ENCODE measurements around the gene MIF4GD.

Gene MIF4GD

DNA sequence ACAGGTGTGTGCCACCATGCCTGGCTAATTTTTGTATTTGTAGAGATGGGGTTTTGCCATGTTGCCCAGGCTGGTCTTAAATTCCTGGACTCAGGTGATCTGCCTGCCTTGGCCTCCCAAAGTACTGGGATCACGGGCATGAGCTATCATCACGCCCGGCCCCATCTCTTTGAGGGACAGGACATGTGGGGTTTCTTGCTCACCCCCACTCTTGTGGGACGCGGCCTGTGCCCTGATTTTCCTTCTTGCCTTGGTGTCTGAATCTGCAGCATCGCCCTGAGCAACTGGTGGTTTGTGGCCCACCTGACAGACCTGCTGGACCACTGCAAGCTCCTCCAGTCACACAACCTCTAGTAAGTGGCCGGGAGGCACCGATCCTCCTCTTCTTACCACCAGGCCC, 40.0 kb downstream of the MIF4GD start:
- no peak for DNase-seq

DNA sequence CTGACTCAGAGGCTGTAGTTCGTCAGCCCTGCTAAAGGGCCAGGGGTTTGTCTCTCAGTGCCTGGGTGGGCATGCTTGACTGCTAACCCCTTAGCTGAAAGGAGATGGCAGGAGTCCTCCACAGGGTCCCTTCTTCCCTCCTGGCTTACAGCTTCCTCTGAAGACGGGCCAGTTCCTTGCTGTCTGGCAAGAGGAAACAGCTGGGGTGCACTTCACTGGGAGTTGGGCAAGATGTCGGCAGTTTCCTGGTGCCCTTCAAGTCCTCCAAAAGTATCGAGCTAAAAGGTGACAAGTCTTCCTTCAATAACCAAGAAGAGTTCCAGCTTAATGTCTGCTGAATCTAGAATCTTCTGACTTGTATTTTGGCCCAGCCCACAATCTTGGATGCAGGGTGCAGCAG, 42.2 kb downstream of the MIF4GD start:
- no peak for DNase-seq

DNA sequence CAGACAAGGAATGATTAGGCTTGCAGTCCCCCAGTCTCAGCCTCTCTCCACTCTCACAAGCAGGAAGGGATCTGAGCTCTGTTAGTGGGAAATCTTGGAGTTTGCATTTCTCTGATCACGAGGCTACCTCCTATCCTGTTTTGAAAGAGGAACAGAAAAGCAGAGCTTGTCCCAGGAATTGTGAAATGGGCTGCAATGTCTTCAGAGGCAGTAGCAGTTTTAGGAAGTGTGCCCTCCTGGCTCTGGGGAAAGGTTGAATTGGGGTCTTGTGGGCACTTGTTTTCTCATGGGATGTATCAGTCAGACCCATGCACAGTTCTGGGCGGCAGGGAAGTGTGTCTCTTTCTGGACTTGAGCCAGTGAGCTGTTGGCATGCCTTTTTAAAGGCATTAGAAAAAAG, 42.7 kb downstream of the MIF4GD start:
- DNase-seq: no peak

DNA sequence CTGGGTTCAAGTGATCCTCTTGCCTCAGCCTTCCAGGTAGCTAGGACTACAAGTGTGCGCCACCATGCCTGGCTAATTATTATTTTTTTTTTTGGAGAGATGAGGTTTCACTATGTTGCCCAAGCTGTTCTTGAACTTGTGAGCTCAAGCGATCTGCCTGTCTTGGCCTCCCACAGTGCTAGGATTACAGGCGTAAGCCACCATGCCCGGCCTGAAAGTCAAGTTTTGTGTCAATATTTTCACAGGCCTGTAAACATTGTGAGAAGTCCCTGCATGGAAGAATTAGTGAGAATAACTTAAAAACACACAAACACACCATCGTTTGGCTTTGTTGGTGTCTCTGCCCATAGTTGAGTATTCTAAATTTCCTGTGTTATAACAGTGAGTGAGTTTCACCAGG, 43.3 kb downstream of the MIF4GD start:
- no peak for DNase-seq

DNA sequence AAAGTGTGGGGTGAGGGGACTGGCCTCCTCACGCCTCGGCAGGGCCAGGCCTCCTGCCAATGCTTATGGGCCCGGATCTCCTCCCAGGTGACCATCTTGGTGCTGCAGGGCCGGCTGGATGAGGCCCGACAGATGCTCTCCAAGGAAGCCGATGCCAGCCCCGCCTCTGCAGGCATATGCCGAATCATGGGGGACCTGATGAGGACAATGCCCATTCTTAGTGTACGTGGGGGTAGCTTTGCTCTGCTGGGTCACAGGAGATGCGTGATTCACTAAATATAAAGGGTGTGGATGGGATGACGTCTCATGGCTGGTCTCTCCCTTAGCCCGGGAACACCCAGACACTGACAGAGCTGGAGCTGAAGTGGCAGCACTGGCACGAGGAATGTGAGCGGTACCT, 46.0 kb downstream of the MIF4GD start:
- DNase-seq: no peak

DNA sequence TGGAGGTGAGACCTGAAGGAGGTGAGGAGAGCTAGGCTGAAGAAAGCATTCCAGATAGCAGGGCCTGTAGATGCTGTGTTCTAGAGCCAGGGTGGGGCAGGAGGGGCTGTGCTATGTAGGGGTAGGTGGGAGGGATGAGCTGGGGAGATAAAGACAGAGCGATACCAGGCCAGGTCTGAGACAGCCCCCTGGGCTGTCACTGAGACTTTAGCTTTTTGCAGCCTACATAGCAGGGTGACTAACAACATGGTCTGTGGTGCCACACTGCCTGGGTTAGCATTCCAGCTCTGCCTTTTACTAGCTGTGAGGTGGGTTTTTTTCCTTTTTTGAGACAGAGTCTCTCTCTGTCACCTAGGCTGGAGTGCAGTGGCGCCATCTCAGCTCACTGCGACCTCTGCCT, 51.2 kb downstream of the MIF4GD start:
- DNase-seq: no peak

DNA sequence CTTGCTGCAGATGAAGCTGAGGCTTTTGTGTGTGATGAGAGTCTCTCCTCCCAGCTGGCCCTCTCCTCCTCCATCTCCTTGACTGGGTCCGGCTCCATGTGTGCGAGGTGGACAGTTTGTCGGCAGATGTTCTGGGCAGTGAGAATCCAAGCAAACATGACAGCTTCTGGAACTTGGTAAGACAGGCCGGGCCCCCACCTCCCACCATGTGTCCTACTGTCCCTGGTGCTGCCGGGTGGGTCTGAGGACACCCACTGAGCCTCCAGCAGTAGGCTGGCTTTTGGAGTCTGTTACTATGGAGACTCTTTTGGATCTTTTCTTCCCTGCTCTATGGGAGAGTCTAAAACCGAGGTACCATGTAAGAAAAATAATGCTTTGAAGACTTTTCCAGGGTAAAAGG, 52.9 kb downstream of the MIF4GD start:
- DNase-seq: no peak

All from activated CD8-positive, alpha-beta memory T cell treated with anti-CD3 and anti-CD28 coated beads, Interleukin-2, amount 50 U/mL, for 4 hours (primary cell).